Measurements from ENCODE around the gene MIPEP. TPM values are rescaled to one million over a fixed set of nuclear protein-coding genes. Genes with fewer than 3 reads are reported as not detected.
A peak's percentile ranks its signal among the peaks of the same experiment; 100 is the strongest.

Gene MIPEP
- total RNA-seq, 1 donor from 2014 or later = 48.9 TPM

- DNase-seq (no peak), ATAC-seq (no peak)
- intact Hi-C loops (cut with micrococcal nuclease) = no loop called here
These were observed 66.9 kb downstream of the MIPEP start for GRCh38 chr13:23822252-23822824.

GRCh38 chr13:23820530-23820929 is 68.7 kb downstream of the MIPEP start:
- DNase-seq = no peak
- ATAC-seq = no peak
- intact Hi-C loops (cut with micrococcal nuclease) = no loop called here

- intact Hi-C loops (cut with micrococcal nuclease) = no loop called here
- DNase-seq (no peak), ATAC-seq (no peak)
These were observed 71.4 kb downstream of the MIPEP start for GRCh38 chr13:23817830-23818229.

GRCh38 chr13:23817136-23817535 is 72.1 kb downstream of the MIPEP start:
- ATAC-seq (no peak), DNase-seq (no peak)
- intact Hi-C loops (cut with micrococcal nuclease) = no loop called here

GRCh38 chr13:23813635-23814034 is 75.6 kb downstream of the MIPEP start:
- intact Hi-C loops (cut with micrococcal nuclease) = no loop called here
- ATAC-seq (no peak), DNase-seq (no peak)

GRCh38 chr13:23811366-23812062 is 77.7 kb downstream of the MIPEP start:
- DNase-seq = no peak
- intact Hi-C loops (cut with micrococcal nuclease) = no loop called here
- ATAC-seq = no peak

GRCh38 chr13:23810685-23811240 is 78.4 kb downstream of the MIPEP start:
- DNase-seq (no peak), ATAC-seq (no peak)
- intact Hi-C loops (cut with micrococcal nuclease) = no loop called here

GRCh38 chr13:23808803-23809202 is 80.4 kb downstream of the MIPEP start:
- no peak for ATAC-seq
- intact Hi-C loops (cut with micrococcal nuclease) = no loop called here
- DNase-seq = no peak

- DNase-seq (no peak), ATAC-seq (no peak)
- intact Hi-C loops (cut with micrococcal nuclease) = no loop called here
These were observed 82.2 kb downstream of the MIPEP start for GRCh38 chr13:23806874-23807526.

GRCh38 chr13:23805821-23806220 is 83.4 kb downstream of the MIPEP start:
- intact Hi-C loops (cut with micrococcal nuclease) = no loop called here
- DNase-seq (no peak), ATAC-seq (no peak)

- intact Hi-C loops (cut with micrococcal nuclease) = no loop called here
- ATAC-seq (no peak), DNase-seq (no peak)
These were observed 84.1 kb downstream of the MIPEP start for GRCh38 chr13:23805122-23805521.

- no peak for ATAC-seq
- intact Hi-C loops (cut with micrococcal nuclease) = no loop called here
- DNase-seq = no peak
These were observed 85.0 kb downstream of the MIPEP start for GRCh38 chr13:23804166-23804565.

- intact Hi-C loops (cut with micrococcal nuclease) = no loop called here
- DNase-seq = no peak
- no peak for ATAC-seq
These were observed 88.1 kb downstream of the MIPEP start for GRCh38 chr13:23801141-23801540.

- intact Hi-C loops (cut with micrococcal nuclease) = no loop called here
- ATAC-seq = peak; percentile 59
- no peak for DNase-seq
These were observed 89.3 kb downstream of the MIPEP start for GRCh38 chr13:23799945-23800344.

GRCh38 chr13:23797276-23797903 is 91.8 kb downstream of the MIPEP start:
- intact Hi-C loops (cut with micrococcal nuclease) = no loop called here
- DNase-seq (no peak), ATAC-seq (no peak)

GRCh38 chr13:23796551-23796950 is 92.6 kb downstream of the MIPEP start:
- ATAC-seq (no peak), DNase-seq (no peak)
- intact Hi-C loops (cut with micrococcal nuclease) = no loop called here

GRCh38 chr13:23794267-23795161 is 94.7 kb downstream of the MIPEP start:
- ATAC-seq = no peak
- intact Hi-C loops (cut with micrococcal nuclease) = no loop called here

GRCh38 chr13:23793711-23794110 is 95.5 kb downstream of the MIPEP start:
- ATAC-seq (no peak), DNase-seq (no peak)
- intact Hi-C loops (cut with micrococcal nuclease) = no loop called here

More at GRCh38 chr13:23794267-23795161, 94.7 kb downstream of the MIPEP start:
- no peak for DNase-seq

- DNase-seq (no peak), ATAC-seq (no peak)
- intact Hi-C loops (cut with micrococcal nuclease) = no loop called here
These were observed 96.5 kb downstream of the MIPEP start for GRCh38 chr13:23792680-23793079.
